ENCODE measurements around the gene USP6NL.

Gene USP6NL

DNA sequence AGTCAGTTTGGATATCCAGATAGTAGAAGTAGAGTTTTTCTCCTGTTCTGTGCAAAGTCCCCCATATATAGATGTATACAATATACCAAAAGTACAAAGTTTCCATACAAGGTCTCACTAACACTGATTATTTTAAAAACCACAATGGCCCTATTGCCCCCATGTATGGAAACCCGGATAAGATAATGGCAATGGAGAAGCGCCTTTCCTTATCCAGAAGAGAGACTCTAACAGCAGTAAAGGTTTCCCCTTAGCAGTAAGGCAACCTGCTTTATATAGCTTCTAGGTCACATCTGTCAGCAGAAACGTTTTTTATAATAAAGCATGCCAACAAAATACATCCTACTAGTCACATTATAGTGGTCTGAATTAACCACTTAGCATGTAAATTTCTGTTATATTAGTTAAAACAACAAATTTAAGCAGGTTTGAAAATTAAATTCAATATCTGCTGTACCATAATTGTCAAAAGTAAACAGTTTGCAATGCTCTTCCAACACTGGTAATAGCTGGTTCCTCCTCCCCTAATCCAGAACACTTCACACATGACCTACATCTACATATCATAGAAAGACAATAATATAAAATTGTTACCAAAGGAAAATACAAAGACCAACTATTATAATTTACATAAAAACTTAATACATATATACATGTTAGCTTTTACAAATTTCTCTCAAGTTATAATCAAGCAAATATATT is 22.4 kb downstream of the USP6NL start:
- no peak for DNase-seq

- no peak for DNase-seq
Observed at GRCh38 chr10:11587722-11588259, 23.7 kb downstream of the USP6NL start.

- no peak for DNase-seq
Observed at GRCh38 chr10:11586170-11586569, 25.3 kb downstream of the USP6NL start.

DNA sequence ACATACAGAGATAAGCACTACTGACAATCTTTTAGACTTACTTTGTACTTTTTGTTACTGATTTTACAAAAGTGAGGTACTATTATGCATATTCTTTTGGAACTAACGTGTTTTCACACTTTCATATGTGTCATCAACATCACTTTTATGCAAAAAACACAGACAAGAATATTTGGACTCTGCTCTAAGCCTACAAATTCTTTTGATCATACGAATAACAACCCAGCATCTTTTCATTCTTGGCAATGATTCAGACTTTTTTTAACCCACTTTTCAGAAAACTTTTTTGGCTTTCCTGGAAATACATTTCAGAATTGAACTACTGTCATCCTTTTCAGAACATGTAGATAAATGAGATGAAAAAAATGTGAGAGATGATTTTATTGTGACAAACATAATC is 30.2 kb downstream of the USP6NL start:
- no peak for DNase-seq

DNA sequence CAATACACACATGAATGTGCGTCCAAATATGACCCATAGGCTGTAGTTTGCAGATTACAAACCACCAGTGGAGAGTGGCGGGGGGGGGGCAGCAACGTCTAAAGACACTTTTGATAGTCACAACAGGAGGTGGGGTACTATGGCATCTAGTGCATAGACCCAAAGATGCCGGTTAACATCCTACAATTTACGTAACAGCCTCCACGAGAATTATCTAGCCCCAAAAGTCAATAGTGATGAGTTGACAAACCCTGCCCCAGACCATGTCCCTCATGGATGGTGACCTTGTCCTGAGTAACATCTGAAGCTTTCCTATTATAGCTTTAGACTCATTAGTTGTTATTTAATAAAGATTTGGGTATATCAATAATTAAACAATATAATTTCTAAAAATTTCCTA is 31.6 kb downstream of the USP6NL start:
- no peak for DNase-seq

DNA sequence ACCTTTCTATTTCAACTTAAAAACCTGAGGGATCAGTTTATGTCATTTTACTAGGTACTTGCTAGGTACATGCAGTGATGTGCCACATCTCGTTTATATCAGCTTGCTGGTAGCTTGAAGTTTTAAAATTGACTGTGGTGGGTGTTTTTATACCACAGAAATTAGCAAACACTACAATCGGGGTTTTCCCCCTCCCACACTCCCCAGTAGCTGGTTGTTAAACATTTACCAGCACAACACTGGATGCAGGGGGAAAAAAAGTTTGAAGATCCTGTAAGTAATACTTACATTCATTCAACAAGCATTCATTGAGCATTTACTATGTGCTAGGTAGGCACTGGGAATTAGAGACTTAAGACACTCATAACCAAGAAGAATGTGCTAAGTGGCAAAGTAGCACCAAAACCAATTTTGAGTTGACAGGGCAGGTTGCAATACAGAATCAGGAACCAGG is 32.6 kb downstream of the USP6NL start:
- DNase-seq: no peak

- no peak for DNase-seq
Observed at GRCh38 chr10:11576092-11576809, 35.2 kb downstream of the USP6NL start.

DNA sequence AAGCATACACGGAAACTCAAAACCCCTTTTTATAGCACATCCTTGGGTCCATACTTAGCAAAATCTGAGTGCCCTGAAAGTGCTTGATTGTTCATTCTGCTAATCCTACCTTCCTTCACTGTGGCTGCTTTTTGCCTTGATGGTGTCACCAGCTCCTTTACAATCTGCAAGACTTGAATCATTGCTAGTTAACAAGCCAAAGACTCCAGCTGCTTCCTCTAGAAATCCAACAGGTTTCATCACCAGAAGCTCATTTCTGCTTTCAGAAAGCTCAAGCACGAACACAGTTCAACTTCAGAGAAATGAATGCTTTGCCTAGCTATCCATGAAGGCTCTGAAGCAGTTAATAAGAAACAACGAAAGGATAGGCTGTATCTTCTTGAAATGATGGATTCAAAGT is 38.0 kb downstream of the USP6NL start:
- no peak for DNase-seq

DNA sequence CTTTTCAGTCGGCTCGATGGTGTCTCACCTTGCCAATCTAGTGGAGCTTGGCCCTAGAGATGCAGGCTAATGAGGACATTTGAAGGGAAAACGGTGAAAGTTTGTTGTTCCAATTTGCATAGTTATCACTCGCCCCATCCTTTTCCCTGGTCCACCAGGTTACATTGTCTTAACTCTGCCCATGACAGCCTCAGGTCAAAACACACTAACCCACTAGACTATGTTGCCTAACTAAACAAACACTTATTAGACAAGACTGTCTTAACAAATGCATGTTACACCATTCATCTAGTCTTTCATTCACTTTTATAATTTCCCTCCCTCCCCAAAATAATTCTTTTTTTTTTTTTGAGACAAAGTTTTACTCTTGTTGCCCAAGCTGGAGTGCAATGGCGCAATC is 40.7 kb downstream of the USP6NL start:
- no peak for DNase-seq

- no peak for DNase-seq
Observed at GRCh38 chr10:11569471-11569870, 42.0 kb downstream of the USP6NL start.

GRCh38 chr10:11568578-11568977 is 42.9 kb downstream of the USP6NL start:
- DNase-seq: no peak

- DNase-seq: no peak
Observed at GRCh38 chr10:11564741-11565140, 46.7 kb downstream of the USP6NL start.

DNA sequence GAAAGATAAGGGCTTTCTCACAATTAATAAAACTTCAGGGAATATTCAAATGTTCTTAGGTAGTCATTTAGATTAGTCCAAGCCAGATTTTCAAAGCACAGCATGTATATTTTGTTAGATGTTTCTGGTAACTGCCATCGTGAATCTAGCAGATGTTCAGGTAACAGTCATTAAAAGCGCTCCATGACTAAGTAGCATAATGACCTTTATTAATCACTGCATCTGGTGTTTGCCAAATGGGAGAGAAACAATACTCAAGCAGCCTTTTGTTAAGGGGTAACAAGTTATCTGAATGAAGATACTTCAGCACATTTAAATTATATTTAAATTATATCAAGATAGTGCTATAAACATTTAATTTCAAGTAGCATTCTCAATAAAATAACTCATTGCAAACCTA is 47.5 kb downstream of the USP6NL start:
- DNase-seq: no peak

- DNase-seq: no peak
Observed at GRCh38 chr10:11562888-11563287, 48.6 kb downstream of the USP6NL start.

- DNase-seq: no peak
Observed at GRCh38 chr10:11560076-11560709, 51.3 kb downstream of the USP6NL start.

GRCh38 chr10:11557967-11558366 is 53.5 kb downstream of the USP6NL start:
- DNase-seq: no peak

DNA sequence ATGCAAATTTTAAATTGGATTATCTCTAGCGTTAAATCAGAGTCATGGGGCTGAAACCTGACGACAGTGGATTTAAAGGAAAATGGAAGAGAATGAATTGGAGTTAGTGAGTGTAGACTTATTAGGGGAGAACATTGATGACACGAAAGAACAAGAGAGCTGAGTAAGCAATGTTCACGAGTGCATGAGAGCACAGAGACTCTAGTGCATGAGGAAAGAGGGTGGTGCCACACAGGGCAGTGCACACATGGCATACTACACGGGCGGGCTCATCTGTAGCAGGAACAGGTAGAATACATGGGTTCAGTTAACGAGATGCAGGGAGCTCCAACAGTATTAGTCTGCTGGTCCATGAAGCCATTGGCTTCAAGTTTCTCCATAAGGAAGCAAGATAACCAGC is 53.9 kb downstream of the USP6NL start:
- no peak for DNase-seq

- DNase-seq: no peak
Observed at GRCh38 chr10:11555556-11555955, 55.9 kb downstream of the USP6NL start.

GRCh38 chr10:11553773-11554381 is 57.6 kb downstream of the USP6NL start:
- no peak for DNase-seq

GRCh38 chr10:11551916-11552602 is 59.4 kb downstream of the USP6NL start:
- no peak for DNase-seq

DNA sequence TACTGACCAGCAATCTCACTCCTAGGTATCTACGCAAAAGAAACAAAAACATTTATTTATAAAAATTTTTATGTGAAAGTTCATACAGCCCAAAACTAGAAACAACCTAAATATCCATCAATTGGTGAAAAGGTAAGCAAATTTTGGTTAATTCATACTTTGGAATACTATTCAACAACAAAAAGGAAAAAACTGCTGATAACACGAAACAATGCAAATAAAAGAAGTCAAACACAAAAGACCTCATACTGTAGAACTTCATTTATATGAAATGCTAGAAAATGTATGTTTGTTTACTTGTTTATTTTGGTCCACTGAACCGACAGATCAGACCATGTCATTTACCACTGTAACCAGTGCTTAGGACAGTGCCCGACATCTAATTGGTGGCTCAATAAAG is 60.3 kb downstream of the USP6NL start:
- no peak for DNase-seq

DNA sequence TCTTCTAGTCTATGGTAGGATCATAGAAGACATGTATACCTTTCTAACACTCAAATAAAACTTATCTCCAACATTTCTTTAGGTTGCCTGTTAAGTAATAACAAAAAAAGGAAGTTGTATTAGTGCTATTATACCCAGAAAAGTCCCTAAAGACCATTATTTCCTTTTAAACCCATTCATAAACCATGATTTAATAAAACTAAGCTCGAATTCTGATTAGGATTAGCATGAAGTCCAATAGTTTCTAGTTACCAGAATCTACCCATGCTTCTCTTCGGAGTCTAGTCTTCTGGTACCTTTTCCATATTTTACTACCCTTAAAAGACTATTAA is 62.7 kb downstream of the USP6NL start:
- DNase-seq: no peak
